T47D (cell line): ENCODE measurements around the gene LRBA.

Experiments
- DNase-seq, 2 experiments: peaks; one replicate each; pipeline versions ENCODE4 v3.0.0 to v3.0.0-alpha.2; 2011 to 2012; ENCODE audit warnings: low read depth in 1 of 2, low spot score in 1 of 2
- JUND ChIP-seq: IDR thresholded peaks from 2 replicates; pipeline ENCODE4 v1.6.1; 2012; ENCODE audit warnings: low read depth
- in situ Hi-C: cut with HindIII; loops from 2 replicates; pipeline ENCODE4 v1.10.0; 2016; ENCODE audit warnings: low sequenced_read_pairs, low pct_unique_long_range_greater_than_20kb

Gene LRBA

GRCh38 chr4:150315691-150316090, 699.4 kb downstream of the LRBA start:
- TF ChIP-seq JUND, result no peak
- in situ Hi-C loops, result no loop called here
- DNase-seq, result no peak

DNA sequence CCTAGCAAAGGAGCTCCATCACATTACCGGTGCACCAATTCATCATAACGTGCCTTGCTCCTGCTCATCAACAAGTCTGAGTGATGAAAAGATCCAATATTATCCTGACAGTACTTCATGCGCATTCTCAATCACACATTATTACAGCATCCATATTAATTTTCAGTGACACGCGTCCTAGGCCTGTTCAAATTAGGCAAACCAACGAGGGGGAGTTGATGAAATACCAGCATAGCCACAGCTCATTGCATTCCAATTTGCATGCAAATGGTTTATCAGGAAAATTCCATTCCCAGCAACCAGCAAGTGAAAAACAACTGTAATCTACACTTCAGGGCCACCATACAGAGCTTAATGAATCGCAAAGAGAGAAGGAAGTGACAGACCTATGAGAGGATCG, 699.9 kb downstream of the LRBA start:
- DNase-seq, result no peak
- in situ Hi-C loops, result no loop called here
- TF ChIP-seq JUND, result no peak

GRCh38 chr4:150314031-150314430, 701.1 kb downstream of the LRBA start:
- in situ Hi-C loops, result no loop called here
- DNase-seq, result no peak
- no peak for TF ChIP-seq JUND

DNA sequence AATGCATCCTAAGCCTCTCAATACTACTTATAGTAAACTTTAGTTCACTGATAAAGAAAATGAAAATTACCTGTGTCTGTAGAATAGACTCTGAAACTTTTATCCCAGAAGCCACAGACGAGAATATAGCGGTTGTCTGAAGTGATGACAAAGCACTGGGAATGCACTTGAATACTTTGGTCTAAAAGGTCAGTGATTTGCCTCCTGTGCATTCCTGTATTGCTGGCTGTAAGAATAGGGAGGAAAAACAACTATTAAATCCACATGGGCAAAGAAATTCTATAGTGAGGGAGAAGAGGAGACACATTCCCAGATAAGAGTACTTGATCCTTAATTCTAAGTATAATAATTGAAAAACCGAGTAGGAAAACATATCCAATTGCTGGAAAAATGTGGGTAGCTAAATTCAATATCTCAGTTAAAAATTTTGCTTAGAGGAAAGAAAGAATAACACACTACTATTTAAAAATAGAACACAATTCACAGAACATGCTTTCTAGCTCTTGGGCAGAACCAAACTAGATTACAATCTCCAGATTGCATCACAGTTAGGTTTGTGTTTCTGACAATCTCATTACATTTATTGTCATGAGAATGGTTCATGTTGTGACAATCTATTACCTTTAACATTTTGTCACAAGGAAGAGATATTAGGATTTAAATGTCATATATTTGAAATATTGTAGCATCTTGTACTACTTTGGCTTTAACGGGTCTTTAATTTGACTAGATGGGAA, 704.8 kb downstream of the LRBA start:
- in situ Hi-C loops, result no loop called here
- TF ChIP-seq JUND, result no peak
- DNase-seq, result no peak

DNA sequence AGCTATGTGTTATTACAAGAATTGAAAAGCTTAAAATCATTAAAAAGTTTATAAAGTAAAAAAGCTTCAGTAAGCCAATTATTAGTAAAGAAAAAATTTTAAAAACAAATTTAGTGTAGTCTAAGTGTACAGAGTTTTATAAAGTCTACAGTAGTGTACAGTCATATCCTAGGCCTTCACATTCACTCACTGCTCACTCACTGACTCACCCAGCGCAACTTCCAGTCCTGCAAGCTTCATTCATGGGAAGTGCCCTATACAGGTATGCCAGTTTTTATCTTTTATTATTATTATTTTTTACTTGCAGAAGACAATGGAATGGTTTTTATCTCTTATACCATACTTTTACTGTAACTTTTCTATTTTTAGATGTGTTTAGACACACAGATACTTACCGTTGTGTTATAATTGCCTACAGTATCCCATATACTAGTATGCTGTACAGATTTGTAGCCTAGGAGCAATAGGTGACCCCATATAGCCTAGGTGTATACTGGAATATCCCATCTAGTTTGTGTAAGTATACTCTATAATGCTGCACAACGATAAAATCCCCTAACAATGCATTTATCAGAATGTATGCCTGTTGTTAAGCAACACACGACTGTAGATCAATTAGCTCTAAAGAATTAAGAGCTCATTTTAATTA, 706.1 kb downstream of the LRBA start:
- in situ Hi-C loops, result no loop called here
- TF ChIP-seq JUND, result no peak
- no peak for DNase-seq

GRCh38 chr4:150306719-150307118, 708.4 kb downstream of the LRBA start:
- DNase-seq, result no peak
- no peak for TF ChIP-seq JUND
- in situ Hi-C loops, result no loop called here

DNA sequence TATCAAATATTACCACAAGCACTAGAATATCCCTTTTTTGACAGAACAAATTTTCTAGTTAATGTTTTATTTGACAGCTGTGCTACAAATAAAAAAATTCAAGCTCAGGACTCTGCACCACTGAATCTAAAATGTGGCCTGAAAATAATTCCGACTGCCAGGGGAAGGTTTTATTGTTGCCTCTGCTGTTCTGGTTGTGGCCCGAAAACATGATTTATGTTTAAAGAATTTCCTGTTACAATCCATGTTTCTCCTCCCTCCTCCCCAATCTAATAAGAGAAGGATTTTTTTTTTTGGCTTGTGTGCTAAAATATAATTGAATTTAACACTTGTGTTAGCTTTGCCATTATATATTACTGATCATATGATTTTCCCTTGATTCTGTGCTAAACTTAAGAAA, 709.1 kb downstream of the LRBA start:
- no peak for DNase-seq
- in situ Hi-C loops, result no loop called here

GRCh38 chr4:150302553-150302952, 712.5 kb downstream of the LRBA start:
- TF ChIP-seq JUND, result no peak
- no peak for DNase-seq
- in situ Hi-C loops, result no loop called here

More for the DNA sequence above, 709.1 kb downstream of the LRBA start:
- no peak for TF ChIP-seq JUND

- in situ Hi-C loops, result no loop called here
- TF ChIP-seq JUND, result no peak
- no peak for DNase-seq
Measured at GRCh38 chr4:150299816-150300215, 715.3 kb downstream of the LRBA start.

GRCh38 chr4:150297861-150298474, 717.1 kb downstream of the LRBA start:
- peak in 1 of 2 experiments; percentile 59 for DNase-seq
- in situ Hi-C loops, result no loop called here
- TF ChIP-seq JUND, result no peak

DNA sequence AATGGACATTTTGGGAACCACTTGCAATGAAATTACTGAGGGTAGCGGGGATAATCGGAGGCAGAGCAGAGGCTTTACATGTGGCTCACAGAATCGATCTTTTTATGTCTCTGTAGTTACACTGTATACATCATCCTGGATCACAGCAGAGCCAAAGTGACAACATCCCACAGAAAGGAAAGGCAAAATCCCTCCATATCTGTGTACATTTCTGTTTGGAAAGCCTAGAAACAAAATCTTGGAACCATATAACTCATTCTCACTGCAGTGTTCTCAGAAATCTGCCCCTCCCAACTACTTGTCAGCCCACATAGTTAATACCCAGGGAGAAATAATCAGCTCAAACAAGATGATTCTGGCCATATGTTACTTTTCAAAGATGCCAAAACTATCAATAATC, 725.2 kb downstream of the LRBA start:
- TF ChIP-seq JUND, result no peak
- in situ Hi-C loops, result no loop called here
- no peak for DNase-seq

DNA sequence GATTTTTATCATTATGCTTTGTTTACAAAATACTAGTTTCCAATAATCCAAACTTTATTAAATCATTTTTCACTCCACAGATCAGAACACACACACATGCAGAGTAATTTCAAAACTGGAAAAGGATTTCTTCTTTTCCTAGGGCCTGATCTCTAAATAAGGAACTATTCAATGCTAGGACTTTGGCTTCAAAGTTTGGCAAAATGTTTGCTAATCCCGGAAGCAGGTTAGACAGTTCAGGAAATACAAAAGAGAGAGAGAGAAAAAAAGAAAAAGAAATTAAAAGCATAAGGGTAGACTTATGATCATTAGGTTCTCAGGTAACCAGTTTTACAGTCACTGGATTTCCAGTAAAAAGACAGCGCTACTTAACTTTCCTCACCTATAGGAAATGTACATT, 725.9 kb downstream of the LRBA start:
- in situ Hi-C loops, result no loop called here
- no peak for DNase-seq
- no peak for TF ChIP-seq JUND

GRCh38 chr4:150286656-150287055, 728.4 kb downstream of the LRBA start:
- TF ChIP-seq JUND, result no peak
- no peak for DNase-seq
- in situ Hi-C loops, result no loop called here

GRCh38 chr4:150283689-150284088, 731.4 kb downstream of the LRBA start:
- in situ Hi-C loops, result no loop called here
- no peak for TF ChIP-seq JUND

More at GRCh38 chr4:150283689-150284088, 731.4 kb downstream of the LRBA start:
- DNase-seq, result no peak
